NCI-H1930 (cell line): ENCODE results near the gene MACF1.
"Not testable (repeated sequence)": the region's sequence is repeated elsewhere in the genome, so short reads cannot be mapped to it uniquely, and the experiment has no call there.

Source experiments
- DNase-seq, 2 experiments: peaks; one replicate each; lab custom pipeline; 2025; lab: John Stamatoyannopoulos, UW

Gene MACF1, protein sequence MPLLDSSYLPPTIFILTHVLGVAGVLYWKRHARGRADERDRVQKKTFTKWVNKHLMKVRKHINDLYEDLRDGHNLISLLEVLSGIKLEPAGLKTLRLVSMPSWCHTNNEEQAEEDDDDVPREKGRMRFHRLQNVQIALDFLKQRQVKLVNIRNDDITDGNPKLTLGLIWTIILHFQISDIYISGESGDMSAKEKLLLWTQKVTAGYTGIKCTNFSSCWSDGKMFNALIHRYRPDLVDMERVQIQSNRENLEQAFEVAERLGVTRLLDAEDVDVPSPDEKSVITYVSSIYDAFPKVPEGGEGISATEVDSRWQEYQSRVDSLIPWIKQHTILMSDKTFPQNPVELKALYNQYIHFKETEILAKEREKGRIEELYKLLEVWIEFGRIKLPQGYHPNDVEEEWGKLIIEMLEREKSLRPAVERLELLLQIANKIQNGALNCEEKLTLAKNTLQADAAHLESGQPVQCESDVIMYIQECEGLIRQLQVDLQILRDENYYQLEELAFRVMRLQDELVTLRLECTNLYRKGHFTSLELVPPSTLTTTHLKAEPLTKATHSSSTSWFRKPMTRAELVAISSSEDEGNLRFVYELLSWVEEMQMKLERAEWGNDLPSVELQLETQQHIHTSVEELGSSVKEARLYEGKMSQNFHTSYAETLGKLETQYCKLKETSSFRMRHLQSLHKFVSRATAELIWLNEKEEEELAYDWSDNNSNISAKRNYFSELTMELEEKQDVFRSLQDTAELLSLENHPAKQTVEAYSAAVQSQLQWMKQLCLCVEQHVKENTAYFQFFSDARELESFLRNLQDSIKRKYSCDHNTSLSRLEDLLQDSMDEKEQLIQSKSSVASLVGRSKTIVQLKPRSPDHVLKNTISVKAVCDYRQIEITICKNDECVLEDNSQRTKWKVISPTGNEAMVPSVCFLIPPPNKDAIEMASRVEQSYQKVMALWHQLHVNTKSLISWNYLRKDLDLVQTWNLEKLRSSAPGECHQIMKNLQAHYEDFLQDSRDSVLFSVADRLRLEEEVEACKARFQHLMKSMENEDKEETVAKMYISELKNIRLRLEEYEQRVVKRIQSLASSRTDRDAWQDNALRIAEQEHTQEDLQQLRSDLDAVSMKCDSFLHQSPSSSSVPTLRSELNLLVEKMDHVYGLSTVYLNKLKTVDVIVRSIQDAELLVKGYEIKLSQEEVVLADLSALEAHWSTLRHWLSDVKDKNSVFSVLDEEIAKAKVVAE (N-terminal part only)

DNA sequence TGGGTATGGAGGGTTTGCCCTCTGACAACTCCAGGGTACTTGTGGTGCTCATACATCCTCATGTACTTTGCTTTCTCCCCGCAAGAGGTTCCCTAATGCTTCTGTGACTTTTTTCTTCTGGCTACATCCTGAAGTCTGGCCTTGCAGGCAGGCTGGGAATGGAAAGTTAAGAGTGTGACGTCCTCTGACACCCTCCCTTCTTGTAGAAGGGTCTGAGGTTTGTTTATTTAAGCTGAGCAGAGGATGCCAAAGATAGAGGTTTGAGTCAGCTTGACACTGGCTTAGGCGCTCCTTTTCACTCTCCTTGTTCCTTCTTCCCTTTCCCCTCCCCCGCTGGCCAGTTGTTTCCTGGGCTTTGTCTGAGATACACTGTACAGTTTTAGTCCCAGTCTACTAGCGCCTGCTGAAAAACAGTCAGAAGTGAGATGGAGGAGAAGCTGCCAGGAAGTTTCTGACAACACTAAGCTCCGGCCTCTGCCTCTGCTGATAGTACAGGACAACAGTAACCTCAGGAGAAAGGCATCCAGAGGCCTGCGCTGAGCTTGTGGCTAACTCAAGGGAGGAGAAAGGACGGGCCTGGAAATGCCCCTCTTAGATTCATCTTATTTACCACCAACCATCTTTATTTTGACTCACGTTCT lies at the start of gene MACF1:
Gene MACF1, plus strand, starts transcription at position 255 of the 641 bp plus-strand sequence. Its CDS starts 328 bp downstream, at position 583.
- no peak for DNase-seq

DNA sequence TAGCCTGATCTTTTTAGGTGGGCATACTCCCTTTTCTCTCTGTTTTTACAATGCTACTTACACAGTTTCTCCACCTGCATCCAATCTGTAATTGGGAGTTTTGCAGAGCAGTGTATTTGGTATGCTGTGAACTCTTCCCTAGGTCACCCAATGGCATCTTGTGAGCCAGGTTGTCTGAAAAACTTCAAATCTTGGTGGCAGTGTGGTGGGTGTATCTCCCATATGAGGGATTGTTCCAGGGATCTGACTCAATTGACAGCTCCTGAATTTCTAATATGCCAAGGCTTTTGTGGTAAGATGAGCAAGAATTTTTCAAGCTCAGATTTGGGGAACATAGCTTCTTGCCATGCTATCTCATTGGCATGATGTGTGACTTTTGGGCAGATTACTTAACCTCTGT lies 47.2 kb upstream of the MACF1 start:
- no peak for DNase-seq

DNA sequence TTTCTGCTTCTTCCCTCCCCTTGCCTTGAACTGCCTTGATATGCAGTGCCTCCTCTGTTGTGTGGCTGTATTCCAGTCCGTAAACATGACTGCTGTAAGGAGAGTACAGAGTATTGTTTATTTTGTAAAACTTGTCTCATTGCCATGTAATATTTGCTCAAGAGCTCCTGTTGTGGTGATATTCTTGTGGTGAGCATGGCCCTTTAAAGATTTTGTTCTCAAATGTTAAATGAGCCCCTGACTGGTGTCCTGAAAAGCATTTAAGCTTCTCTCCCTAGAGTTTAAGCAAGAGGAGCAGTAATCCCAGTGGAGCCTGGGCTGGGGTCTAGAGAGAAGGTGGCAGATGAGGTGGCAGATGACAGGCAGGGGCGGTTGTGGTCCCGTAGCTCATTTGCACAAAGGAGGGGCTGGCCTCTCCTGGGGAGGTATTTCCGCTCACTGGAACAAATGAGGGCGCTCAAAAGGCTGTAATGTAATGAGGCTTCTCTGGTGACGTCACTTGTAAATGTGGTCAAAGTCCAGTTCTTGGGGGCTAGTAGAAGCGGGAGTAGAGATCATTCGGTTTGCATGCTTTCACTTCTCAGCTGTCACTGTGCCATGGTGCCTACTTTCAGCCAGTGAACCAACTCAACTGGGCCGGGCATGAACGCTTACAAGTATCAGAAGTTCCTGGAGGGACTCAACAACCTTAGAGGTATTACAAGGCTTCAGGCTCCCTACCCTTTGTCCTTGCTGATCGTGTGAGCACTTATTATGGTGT lies 46.0 kb upstream of the MACF1 start:
- no peak for DNase-seq

DNA sequence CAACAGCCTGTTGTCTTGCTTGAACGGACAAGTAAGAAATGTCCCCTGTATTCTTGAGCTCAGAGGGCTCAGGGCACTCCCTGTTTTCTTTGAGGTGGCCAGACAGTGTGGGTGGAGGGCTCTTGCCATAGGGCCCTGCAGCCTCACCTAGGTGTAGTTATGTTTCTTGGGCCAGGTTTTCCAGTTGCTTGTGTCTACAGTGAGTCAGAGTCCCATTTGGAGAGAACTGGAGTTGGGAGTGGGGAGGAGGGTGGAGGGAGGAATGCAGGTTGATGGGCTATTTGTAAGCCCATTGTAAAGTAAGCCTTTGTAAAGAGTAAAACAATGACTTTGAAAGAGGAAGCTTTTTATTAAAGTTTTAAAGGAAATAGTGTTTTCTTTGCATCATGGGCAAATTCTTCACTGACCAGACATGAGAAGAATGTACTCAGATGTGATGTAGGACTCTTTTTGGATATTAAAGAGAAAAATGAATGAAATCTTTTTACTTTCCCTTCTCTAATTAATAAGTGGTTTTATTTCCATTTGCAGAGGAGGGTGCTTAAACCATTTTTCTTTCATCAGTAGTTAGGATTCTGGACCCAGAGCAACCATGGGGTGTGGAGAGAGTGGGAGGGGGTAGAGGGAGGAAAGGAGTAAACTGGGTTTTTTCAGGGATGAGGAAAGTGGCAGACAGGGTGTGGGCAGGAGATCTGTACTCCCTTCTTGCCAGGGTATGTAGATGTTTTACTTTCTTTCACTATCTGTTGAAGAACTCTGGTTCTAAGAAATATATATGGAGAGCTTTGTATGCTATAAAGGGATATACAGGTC lies 45.1 kb upstream of the MACF1 start:
- no peak for DNase-seq

DNA sequence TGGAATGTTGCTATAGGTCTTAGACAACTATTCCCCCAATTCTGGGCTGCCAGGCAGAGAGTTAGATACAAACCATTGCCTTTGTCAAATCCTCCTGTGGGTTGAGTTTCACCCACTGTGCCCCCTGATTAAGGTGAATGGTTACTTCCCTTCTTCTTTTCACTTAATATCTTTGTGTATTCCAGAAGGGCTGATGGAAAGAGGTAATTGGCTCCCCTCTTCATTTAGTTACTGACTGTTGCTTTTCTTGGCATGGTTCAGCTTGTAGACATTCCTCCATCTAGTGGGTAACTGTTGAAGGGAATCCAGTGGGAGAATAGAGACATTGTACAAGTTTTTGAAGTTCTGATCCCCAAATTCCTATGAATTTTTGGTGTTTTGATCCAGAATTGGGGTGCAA lies 43.8 kb upstream of the MACF1 start:
- no peak for DNase-seq

DNA sequence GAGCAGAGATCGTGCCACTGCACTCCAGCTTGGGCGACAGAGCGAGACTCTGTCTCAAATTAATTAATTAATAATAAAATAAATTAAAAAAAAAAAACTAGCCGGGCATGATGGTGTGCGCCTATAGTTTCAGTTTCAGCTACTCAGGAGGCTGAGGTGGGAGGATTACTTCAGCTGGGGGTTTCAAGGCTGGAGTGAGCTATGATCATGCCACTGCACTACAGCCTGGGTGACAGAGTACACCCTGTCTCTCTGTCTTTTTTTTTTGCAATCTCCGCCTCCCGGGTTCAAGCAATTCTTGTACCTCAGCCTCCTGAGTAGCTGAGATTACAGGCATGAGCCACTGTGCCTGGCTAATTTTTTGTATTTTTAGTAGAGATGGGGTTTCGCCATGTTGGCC lies 42.7 kb upstream of the MACF1 start:
- not testable (repeated sequence) for DNase-seq

DNA sequence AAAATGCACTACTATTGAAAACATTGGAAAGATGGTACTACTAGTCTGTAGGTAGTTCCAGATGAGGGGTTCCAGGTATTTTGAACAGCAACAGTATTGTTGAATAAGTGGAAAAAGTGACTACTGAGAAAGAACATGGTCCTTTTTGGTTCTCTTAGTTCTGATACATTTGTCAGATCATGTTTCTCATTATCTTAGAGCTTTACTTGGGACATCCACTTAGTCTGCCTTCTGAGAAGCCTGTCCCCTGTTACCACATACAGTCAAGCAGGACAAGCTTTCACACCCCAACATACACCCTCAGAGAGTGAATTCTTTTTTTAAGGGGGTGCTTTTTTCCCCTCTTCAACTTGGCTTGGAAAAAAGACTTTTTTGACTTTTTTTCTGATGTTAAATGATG lies 41.0 kb upstream of the MACF1 start:
- DNase-seq: no peak

DNA sequence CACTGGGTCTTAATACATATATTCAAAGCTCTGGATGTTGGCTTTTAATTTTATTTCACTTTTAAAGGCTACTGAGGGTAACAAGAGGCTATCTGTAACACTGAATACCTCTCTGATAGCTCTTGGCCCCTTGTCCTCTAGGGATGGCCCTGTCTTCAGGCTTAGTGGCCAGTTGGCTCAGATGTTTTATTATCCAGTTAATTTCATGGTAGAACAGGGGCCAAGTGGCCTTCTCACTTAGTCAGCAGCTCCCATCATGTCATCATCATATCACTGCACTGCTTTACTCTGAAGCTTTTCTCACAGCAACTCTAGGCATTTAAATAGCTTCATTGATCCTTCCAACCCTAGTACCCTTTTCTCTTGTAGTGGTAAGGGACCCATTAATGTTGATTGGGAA lies 40.2 kb upstream of the MACF1 start:
- no peak for DNase-seq

DNA sequence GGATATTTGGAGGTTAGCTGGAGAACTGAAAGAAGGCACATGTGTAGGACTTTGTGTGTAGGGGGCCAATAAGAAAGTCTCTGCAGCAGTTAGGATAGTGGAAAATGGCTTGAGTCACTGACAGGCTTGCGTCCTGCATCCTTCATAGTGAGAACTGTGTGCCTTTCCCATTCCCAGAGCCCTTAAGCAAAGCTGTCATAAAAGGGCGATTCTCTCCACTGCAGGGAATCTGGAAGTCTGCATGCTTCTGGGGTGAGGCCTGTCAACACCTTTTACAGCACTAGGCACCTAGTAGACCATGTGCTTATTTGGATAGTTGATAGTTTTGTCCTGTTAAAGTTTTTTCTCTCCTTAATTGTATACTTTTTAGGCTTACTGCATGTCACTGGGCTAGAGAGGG lies 39.4 kb upstream of the MACF1 start:
- DNase-seq: no peak

DNA sequence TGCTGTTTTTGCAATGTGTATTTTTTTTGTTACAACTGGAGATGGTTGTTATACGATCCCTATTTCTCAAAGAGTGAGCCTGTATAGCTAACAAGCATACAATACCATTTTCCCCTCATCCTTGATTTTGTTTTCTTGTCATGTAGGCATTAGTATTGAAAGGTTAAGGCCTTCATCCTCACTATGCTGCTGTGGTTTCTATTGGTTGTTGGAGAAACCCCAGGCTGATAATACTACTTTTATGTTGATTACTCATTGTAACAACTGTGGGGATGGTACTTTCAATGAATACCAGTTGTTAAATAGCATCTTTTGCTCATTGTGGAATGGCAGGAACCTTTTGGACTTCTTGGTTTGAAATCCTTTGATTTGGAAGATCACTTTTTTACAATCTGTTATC lies 39.0 kb upstream of the MACF1 start:
- no peak for DNase-seq

DNA sequence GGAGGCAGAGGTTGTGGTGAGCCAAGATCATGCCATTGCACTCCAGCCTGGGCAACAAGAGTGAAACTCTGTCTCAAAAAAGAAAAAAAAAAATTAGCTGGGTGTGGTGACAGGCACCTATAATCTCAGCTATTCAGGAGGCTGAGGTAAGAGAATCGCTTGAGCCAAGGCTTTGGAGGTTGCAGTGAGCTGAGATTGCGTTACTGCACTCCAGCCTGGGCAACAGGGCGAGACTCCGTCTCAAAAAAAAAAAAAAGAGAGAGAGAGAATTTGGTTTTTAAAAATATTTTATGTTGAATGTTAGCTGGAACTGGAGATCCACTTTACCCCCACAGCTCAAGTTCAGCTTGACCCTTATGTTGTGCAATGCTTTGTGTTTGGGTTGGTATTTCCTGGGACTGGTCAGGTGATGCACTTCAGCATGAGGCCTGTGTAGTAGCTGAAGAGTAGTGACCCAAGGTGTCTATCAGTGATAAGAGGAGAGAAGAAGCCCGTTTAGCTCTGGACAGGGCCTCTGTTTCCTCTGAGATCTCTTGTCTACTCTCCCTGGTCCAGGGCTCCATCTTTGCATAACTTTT lies 36.8 kb upstream of the MACF1 start:
- DNase-seq: no peak

DNA sequence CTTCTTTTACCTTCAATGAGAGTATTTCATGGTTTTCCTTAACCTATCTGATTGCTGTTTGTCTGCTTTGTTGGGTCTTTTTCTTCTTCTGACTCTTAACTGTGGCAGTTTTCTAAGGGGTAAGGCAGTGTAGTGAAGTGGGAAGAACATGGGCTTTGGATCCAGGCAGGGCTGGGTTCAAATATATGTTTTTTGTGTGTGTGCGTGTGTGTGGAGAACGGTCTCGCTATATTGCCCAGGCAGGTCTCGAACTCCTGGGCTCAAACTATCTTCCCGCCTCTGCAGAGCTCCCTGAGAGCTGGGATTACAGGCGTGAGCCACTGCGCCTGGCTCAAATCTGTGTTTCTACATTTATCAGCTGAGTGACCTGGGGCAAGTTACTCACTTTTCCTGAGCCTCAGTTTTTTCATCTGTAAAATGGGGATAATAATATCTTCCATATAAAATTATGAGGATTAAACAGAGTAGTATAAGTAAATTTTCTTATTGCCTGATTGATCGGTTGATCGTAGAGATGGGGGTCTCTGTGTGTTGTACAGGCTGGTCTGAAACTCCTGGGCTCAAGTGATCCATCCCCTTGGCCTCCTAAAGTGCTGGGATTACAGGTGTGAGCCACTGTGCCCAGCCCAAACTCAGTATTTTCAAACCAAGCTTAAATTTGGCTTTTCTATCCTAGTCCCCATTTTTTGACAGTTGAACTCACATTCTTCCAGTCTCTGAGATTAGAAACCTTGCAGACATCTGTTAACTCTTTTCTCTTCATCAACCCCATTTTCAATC lies 36.0 kb upstream of the MACF1 start:
- DNase-seq: no peak

DNA sequence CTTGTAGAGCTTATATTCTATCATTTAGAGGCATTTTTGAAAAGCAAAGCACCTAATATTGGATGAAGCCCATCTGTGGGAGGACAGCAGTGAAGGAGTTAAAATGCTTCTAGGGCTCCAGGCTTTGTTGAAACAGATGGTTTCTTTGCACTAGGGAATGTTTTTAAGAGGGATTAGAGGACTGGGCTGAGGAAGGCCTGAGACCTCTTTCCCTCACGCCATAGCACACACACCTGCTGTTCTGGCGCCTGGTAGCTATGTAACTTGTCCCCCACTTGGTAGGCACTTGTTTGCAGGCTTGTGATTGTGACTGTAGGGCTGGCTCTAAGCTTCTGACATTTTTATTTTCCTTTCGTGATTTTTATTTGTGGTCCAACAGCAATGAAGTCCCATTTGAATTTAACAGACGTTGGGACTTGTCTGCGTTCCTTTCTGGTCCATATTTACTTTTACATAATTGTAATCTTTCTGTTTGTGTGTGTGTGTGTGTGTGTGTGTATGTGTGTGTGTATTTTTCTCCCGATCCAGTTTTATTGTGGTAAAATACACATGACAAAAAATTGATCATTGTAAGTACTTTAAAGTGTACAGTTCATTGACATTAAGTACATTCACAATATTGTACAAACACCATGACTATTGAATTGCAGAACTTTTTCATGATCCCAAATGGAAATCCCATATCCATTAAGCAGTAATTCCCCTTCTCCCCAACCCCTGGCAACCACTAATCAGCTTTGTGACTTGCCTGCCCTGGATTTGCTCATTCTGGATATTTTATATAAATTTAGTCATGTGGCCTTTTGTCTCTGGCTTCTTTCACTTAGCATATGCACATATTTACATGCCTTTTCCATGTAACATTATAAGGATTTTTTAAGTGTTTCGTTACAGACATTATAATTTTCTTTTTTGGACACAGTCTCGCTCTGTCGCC lies 33.5 kb upstream of the MACF1 start:
- DNase-seq: peak; percentile 65 to 81

DNA sequence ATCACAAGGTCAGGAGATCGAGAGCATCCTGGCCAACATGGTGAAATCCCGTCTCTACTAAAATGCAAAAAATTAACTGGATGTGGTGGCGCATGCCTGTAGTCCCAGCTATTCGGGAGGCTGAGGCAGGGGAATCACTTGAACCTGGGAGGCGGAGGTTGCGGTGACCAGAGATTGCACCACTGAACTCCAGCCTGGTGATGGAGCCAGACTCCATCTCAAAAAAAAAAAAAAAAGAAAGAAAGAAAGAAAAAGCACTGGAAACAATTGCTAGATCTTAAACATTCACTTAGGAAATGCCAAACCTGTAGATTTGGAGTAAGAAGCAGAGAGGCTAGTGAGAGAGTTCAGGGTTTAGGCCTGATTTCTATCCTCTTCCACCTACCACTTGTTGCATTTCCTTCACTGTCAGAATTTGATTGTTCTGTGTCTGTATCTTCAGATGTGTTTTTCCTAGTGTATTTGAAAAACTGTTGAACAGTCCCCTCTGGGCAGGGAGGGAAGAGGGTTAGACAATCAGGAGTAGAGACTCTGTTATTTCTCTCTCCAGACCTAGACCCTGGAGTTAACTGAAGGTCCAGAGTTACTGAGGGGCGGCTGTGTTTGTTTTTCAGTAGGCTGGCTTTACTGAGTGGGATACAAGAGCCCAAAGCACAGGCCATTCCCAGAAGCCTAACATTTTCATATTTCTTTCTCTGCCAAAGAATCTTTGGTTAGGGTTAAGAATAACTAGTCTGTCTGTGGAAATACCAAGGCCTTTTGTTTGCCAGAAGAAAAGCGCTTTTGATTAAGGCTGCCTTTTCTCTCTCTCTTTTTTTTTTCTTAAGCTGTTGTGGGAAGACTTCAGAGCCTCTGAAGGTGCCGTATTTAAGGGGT lies 31.1 kb upstream of the MACF1 start:
- DNase-seq: no peak

DNA sequence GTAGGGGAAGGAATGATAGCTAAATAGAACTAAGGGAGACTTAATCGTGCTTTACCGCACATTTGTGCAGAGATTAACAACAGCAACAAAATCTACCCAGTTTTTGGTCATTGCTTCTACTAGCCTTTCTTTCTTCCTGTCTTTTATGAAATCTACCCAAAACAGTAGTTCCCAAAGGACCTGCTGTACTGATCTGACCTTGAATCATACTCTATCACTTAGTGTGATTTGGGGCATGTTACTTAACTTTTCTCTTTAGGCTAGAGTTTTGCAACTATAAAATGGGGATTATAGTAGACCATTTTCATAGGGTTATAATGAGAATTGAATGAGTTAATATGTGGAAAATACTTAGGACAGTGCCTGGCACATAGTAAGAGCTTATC lies 30.5 kb upstream of the MACF1 start:
- no peak for DNase-seq

DNA sequence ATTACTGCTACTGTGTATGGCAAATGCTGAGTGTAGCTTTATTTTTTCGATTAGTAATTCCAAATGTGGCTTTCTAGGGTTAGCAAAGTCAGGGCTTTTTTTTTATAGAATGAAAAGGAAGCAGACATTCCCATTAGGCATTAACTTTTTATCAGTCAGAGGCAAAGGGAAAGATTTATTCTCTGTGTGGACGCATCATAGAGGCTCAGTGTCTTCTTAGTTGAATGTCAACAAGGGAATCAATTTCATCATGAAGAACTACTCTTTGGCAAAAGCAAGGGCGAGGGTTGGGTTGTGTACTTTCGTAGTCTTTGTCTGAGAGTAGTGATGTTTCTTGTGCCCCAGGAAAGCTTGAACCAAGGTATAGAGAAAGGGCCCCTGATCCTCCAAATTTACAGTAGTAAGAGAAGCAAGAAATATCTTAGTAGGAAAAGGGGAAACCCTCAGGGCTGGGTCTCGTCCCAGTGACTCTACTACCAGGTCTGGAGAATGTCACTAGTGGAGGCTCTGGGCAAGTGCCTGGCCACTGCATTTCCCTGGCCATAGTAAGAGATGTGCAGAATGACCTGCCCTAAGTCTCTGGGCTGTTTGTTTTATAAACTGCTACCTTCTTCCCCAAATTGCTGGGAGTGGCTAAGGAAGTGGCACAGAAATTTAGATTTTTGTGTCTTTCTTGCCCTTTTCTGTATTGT lies 30.0 kb upstream of the MACF1 start:
- DNase-seq: no peak
